IMR-90 (cell line): Measurements from ENCODE around the gene EFHD1. TPM values are rescaled to one million over a fixed set of nuclear protein-coding genes. Genes with fewer than 3 reads are reported as not detected.

ENCODE experiments used
- ATAC-seq: fragments of 200-7000 bp; cut with Tn5 transposase; 2 replicates; pipeline ENCODE4 v1.9.1; 2020; ENCODE audit warnings: low read depth, mild to moderate bottlenecking, moderate library complexity
- BruUV-seq: library from RNA; stranded (reverse); fragments of 400-500 nt; replicated peaks from 2 replicates; lab custom pipeline; 2021; lab: Mats Ljungman, UMichigan
- CTCF ChIA-PET: fragments of 300-600 bp; formaldehyde crosslinking; extraction: SDS; loops from one replicate; lab custom pipeline; 2021; ENCODE audit warnings: antibody characterized with exemption; lab: Yijun Ruan, JAX
- POLR2A ChIA-PET: fragments of 300-600 bp; sonication (Branson Sonifier 250); formaldehyde crosslinking; loops from one replicate; lab custom pipeline; 2022; ENCODE audit warnings: antibody characterized with exemption; ENCODE audit not compliant: unreplicated experiment; lab: Charles Lee
- DNase-seq: peaks from one replicate; pipeline ENCODE4 v3.0.0; 2013
- H2AFZ ChIP-seq: replicated peaks from 2 replicates; pipeline ENCODE3; 2013; ENCODE audit warnings: low read length, mild to moderate bottlenecking; ENCODE audit not compliant: poor library complexity
- H2AK5ac ChIP-seq: 2 replicates; pipeline ENCODE4 v1.6.1; 2013; ENCODE audit warnings: low read depth, low read length, inconsistent platforms
- H2AK9ac ChIP-seq: replicated peaks from 2 replicates; pipeline ENCODE3; 2013; ENCODE audit warnings: mild to moderate bottlenecking, low read depth, low read length, moderate library complexity; ENCODE audit not compliant: poor library complexity
- H2BK120ac ChIP-seq: 2 replicates; pipeline ENCODE4 v1.6.1; 2013; ENCODE audit warnings: low read depth, low read length, inconsistent platforms
- H2BK15ac ChIP-seq: 3 replicates; pipeline ENCODE4 v1.6.1; 2013; ENCODE audit warnings: low read depth, low read length, inconsistent platforms
- H2BK20ac ChIP-seq: 2 replicates; pipeline ENCODE4 v1.6.1; 2013; ENCODE audit warnings: low read depth, mild to moderate bottlenecking, inconsistent platforms, low read length, moderate library complexity
- H2BK5ac ChIP-seq: 2 replicates; pipeline ENCODE4 v1.6.1; 2013; ENCODE audit warnings: mild to moderate bottlenecking, low read depth, low read length, inconsistent platforms; ENCODE audit not compliant: poor library complexity, severe bottlenecking
- H3K14ac ChIP-seq: replicated peaks from 2 replicates; pipeline ENCODE4 v1.6.1; 2013; ENCODE audit warnings: low read depth, low read length, inconsistent platforms
- H3K18ac ChIP-seq: 2 replicates; pipeline ENCODE4 v1.6.1; 2013; ENCODE audit warnings: low read depth, low read length, control low read depth
- H3K23ac ChIP-seq: 2 replicates; pipeline ENCODE4 v1.6.1; 2013; ENCODE audit warnings: low read depth, low read length, inconsistent platforms
- H3K27ac ChIP-seq: 2 replicates; pipeline ENCODE4 v1.5.1; 2013; ENCODE audit warnings: mild to moderate bottlenecking, control low read depth, low read length; ENCODE audit not compliant: insufficient read depth
- H3K27me3 ChIP-seq: 2 replicates; pipeline ENCODE4 v1.6.1; 2013; ENCODE audit warnings: low read length; ENCODE audit not compliant: control insufficient read depth, insufficient read depth
- H3K36me3 ChIP-seq: 2 replicates; pipeline ENCODE4 v1.6.1; 2013; ENCODE audit warnings: low read length, mixed read lengths; ENCODE audit not compliant: control insufficient read depth, insufficient read depth
- H3K4ac ChIP-seq: 2 replicates; pipeline ENCODE4 v1.6.1; 2013; ENCODE audit warnings: low read depth, low read length, inconsistent platforms
- H3K4me1 ChIP-seq: 2 replicates; pipeline ENCODE4 v1.6.1; 2013; ENCODE audit warnings: low read length, mixed read lengths; ENCODE audit not compliant: control insufficient read depth, insufficient read depth
- H3K4me2 ChIP-seq: 2 replicates; pipeline ENCODE4 v1.6.1; 2013; ENCODE audit warnings: low read depth, mild to moderate bottlenecking, control low read depth, low read length, moderate library complexity
- H3K4me3 ChIP-seq: 2 replicates; pipeline ENCODE4 v1.5.1; 2013; ENCODE audit warnings: low read depth, mild to moderate bottlenecking, control low read depth, low read length, moderate library complexity; ENCODE audit not compliant: insufficient read depth
- H3K56ac ChIP-seq: 2 replicates; pipeline ENCODE4 v1.6.1; 2013; ENCODE audit warnings: low read length, inconsistent platforms; ENCODE audit not compliant: insufficient read depth; ENCODE audit errors: extremely low read depth
- H3K79me1 ChIP-seq, 2 experiments: 2 replicates each; pipeline ENCODE4 v1.6.1; 2013; ENCODE audit warnings: low read length in 2 of 2, inconsistent platforms in 1 of 2, low read depth in 1 of 2
- H3K9ac ChIP-seq: 2 replicates; pipeline ENCODE4 v1.6.1; 2013; ENCODE audit warnings: low read depth, low read length, control low read depth
- H3K9me1 ChIP-seq: 2 replicates; pipeline ENCODE4 v1.6.1; 2013; ENCODE audit warnings: low read length, inconsistent platforms; ENCODE audit not compliant: insufficient read depth
- H3K9me3 ChIP-seq: 2 replicates; pipeline ENCODE4 v1.6.1; 2013; ENCODE audit warnings: low read length; ENCODE audit not compliant: control insufficient read depth, insufficient read depth
- H4K20me1 ChIP-seq: 2 replicates; pipeline ENCODE4 v1.6.1; 2013; ENCODE audit warnings: low read length, inconsistent platforms; ENCODE audit not compliant: insufficient read depth
- H4K5ac ChIP-seq: 2 replicates; pipeline ENCODE4 v1.6.1; 2013; ENCODE audit warnings: mild to moderate bottlenecking, low read depth, low read length, control low read depth
- H4K8ac ChIP-seq, 2 experiments: 2 replicates each; pipeline ENCODE4 v1.6.1; 2013; ENCODE audit warnings: low read depth in 2 of 2, low read length in 2 of 2, control low read depth in 1 of 2, inconsistent platforms in 1 of 2
- H4K91ac ChIP-seq: 2 replicates; pipeline ENCODE4 v1.6.1; 2013; ENCODE audit warnings: low read depth, low read length, inconsistent platforms; ENCODE audit not compliant: insufficient read depth
- BHLHE40 ChIP-seq: fragments of 150-350 bp; IDR thresholded peaks from 2 replicates; pipeline ENCODE4 v1.6.1; 2016; ENCODE audit warnings: mild to moderate bottlenecking, low read depth, low read length
- CEBPB ChIP-seq: IDR thresholded peaks from 2 replicates; pipeline ENCODE4 v1.6.1; 2012; ENCODE audit warnings: low read depth, low read length, improper control_type of control experiment
- CHD1 ChIP-seq: IDR thresholded peaks from 2 replicates; pipeline ENCODE4 v1.6.1; 2012; ENCODE audit warnings: low read depth, low read length, improper control_type of control experiment
- FOS ChIP-seq: fragments of 150-350 bp; IDR thresholded peaks from 2 replicates; pipeline ENCODE4 v1.6.1; 2016; ENCODE audit warnings: low read depth, low read length
- MAFK ChIP-seq: IDR thresholded peaks from 2 replicates; pipeline ENCODE4 v1.6.1; 2012; ENCODE audit warnings: low read depth, low read length, improper control_type of control experiment
- MAZ ChIP-seq: IDR thresholded peaks from 2 replicates; pipeline ENCODE4 v1.6.1; 2012; ENCODE audit warnings: low read depth, mild to moderate bottlenecking, low read length, improper control_type of control experiment, moderate library complexity, borderline replicate concordance
- MXI1 ChIP-seq: IDR thresholded peaks from 2 replicates; pipeline ENCODE4 v1.6.1; 2012; ENCODE audit warnings: low read depth, mild to moderate bottlenecking, low read length, moderate library complexity, borderline replicate concordance
- NFE2L2 ChIP-seq: fragments of 150-350 bp; IDR thresholded peaks from 2 replicates; pipeline ENCODE4 v1.6.1; 2016; ENCODE audit warnings: low read depth, mild to moderate bottlenecking, low read length
- POLR2A ChIP-seq: IDR thresholded peaks from 2 replicates; pipeline ENCODE4 v1.6.1; 2012; ENCODE audit warnings: mild to moderate bottlenecking, low read depth, low read length
- RAD21 ChIP-seq: IDR thresholded peaks from 2 replicates; pipeline ENCODE4 v1.6.1; 2012; ENCODE audit warnings: low read length, improper control_type of control experiment
- RCOR1 ChIP-seq: IDR thresholded peaks from 2 replicates; pipeline ENCODE4 v1.6.1; 2012; ENCODE audit warnings: mild to moderate bottlenecking, low read length, improper control_type of control experiment; ENCODE audit not compliant: insufficient replicate concordance
- RFX5 ChIP-seq: IDR thresholded peaks from 2 replicates; pipeline ENCODE4 v1.8.0; 2012; ENCODE audit warnings: low read depth, mild to moderate bottlenecking, low read length, moderate library complexity
- SMC3 ChIP-seq: fragments of 150-350 bp; IDR thresholded peaks from 2 replicates; pipeline ENCODE4 v1.6.1; 2016; ENCODE audit warnings: low read depth, mild to moderate bottlenecking, antibody characterized with exemption, low read length, moderate library complexity
- WGBS, 2 experiments: methylation state at CpG; one replicate each; pipeline versions ENCODE4 v1.1.5 to v1.1.7; 2013; ENCODE audit warnings: missing lambda C conversion rate in 2 of 2; ENCODE audit not compliant: insufficient read length in 1 of 2; ENCODE audit errors: extremely low coverage in 2 of 2; 5-methylcytosine and 5-hydroxymethylcytosine counted together
- dilution Hi-C: fragments of 300-500 bp; cut with HindIII; formaldehyde crosslinking; loops from one replicate; pipeline ENCODE4 v1.14.3; 2018; ENCODE audit warnings: low sequenced_read_pairs; ENCODE audit not compliant: unreplicated experiment
- in situ Hi-C: fragments of 300-500 bp; cut with MboI; formaldehyde crosslinking; loops from 3 replicates; pipeline ENCODE4 v1.14.3; 2019; ENCODE audit warnings: low sequenced_read_pairs, inconsistent platforms, mixed read lengths
- intact Hi-C: fragments of 100-400 bp; cut with micrococcal nuclease; formaldehyde crosslinking; loops from 2 replicates; pipeline ENCODE4 v1.10.0; 2022
- polyA plus RNA-seq, 3 experiments: library from polyadenylated mRNA; depleted of rRNA; stranded (reverse); fragments of >200 nt; gene quantifications; 2 replicates each; pipeline ENCODE4 v1.2.3, GENCODE V29; 2012; ENCODE audit warnings: low replicate concordance in 1 of 3
- total RNA-seq: library from RNA; depleted of rRNA; stranded (reverse); fragments of >200 nt; gene quantifications from 2 replicates; pipeline ENCODE4 v1.2.3, GENCODE V29; 2012
- TF ChIP-seq, protein P1 (sequence below): conservative IDR thresholded peaks from 2 replicates; pipeline ENCODE4 v1.5.1; 2012; ENCODE audit warnings: mild to moderate bottlenecking, low read depth, low read length, improper control_type of control experiment
- TF ChIP-seq, protein P2 (sequence below): fragments of 150-350 bp; IDR thresholded peaks from 2 replicates; pipeline ENCODE4 v1.6.1; 2017; ENCODE audit warnings: mild to moderate bottlenecking, antibody characterized with exemption, low read length, low read depth
- TF ChIP-seq, protein P3 (sequence below): fragments of 150-350 bp; IDR thresholded peaks from 2 replicates; pipeline ENCODE4 v1.6.1; 2016; ENCODE audit warnings: low read depth, mild to moderate bottlenecking, low read length, moderate library complexity, borderline replicate concordance

The EFHD1 gene
- total and polyA plus RNA-seq, 2 of the 4 experiments (the other 2 are of a cell fraction): 0.27 TPM; not detected in 1

DNA sequence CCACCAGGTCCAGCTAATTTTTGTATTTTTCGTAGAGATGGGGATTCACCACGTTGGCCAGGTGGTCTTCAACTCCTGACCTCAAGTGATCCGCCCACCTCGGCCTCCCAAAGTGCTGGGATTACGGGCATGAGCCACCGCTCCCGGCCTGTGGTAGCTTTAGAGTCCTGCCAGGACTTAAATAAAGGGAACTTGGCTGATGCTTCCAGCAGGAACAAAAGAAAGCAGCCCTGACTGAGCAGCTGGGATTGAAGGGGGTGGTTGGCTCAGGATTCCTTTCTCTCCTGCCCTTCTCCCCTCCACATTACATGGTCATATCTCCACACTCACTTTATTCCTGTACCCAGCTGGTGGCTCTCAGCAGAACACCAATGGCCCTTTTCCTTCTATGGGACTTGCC is 20.0 kb downstream of the EFHD1 start:
- no peaks in the 10 kb centered on the region for H3K9me3 ChIP-seq
- no peaks in the 10 kb centered on the region for H4K20me1 ChIP-seq
- H3K23ac ChIP-seq: no peak overlapping the region
- no peak overlapping the region for H2AK9ac ChIP-seq
- no peak overlapping the region for H2AFZ ChIP-seq
- H2BK20ac ChIP-seq: no peak overlapping the region
- no peaks in the 10 kb centered on the region for H3K4me1 ChIP-seq
- H3K4me2 ChIP-seq: no peak overlapping the region
- H3K27me3 ChIP-seq: peaks cover 17% of the 10 kb centered on the region
- H3K9ac ChIP-seq: no peak overlapping the region
- H3K56ac ChIP-seq: no peak overlapping the region
- no CpG with 5 or more reads among the region's 7 CpGs for WGBS, 2 experiments
- no peak overlapping the region for H2AK5ac ChIP-seq
- H2BK120ac ChIP-seq: no peak overlapping the region
- no peak overlapping the region for H4K5ac ChIP-seq
- H4K8ac ChIP-seq: no peak overlapping the region
- ChIA-PET CTCF (interaction anchor here (1.3 kb wide), 1 partner anchor 10 kb away, joined by 3 read pairs; no protein-coding TSS in a partner anchor), POLR2A (no interaction called here)
- ATAC-seq: no peak
- H3K14ac ChIP-seq: no peak overlapping the region
- H3K4ac ChIP-seq: no peak overlapping the region
- TF ChIP-seq RAD21 (no peak), RCOR1 (no peak), MXI1 (no peak), BHLHE40 (no peak), CEBPB (no peak), SMC3 (no peak), POLR2A (no peak), RFX5 (no peak), NFE2L2 (no peak), MAZ (no peak), MAFK (no peak), CHD1 (no peak), FOS (no peak)
- TF ChIP-seq, protein P1, sequence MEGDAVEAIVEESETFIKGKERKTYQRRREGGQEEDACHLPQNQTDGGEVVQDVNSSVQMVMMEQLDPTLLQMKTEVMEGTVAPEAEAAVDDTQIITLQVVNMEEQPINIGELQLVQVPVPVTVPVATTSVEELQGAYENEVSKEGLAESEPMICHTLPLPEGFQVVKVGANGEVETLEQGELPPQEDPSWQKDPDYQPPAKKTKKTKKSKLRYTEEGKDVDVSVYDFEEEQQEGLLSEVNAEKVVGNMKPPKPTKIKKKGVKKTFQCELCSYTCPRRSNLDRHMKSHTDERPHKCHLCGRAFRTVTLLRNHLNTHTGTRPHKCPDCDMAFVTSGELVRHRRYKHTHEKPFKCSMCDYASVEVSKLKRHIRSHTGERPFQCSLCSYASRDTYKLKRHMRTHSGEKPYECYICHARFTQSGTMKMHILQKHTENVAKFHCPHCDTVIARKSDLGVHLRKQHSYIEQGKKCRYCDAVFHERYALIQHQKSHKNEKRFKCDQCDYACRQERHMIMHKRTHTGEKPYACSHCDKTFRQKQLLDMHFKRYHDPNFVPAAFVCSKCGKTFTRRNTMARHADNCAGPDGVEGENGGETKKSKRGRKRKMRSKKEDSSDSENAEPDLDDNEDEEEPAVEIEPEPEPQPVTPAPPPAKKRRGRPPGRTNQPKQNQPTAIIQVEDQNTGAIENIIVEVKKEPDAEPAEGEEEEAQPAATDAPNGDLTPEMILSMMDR: no peak
- TF ChIP-seq, protein P2, sequence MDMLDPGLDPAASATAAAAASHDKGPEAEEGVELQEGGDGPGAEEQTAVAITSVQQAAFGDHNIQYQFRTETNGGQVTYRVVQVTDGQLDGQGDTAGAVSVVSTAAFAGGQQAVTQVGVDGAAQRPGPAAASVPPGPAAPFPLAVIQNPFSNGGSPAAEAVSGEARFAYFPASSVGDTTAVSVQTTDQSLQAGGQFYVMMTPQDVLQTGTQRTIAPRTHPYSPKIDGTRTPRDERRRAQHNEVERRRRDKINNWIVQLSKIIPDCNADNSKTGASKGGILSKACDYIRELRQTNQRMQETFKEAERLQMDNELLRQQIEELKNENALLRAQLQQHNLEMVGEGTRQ: no peak
- TF ChIP-seq, protein P3, sequence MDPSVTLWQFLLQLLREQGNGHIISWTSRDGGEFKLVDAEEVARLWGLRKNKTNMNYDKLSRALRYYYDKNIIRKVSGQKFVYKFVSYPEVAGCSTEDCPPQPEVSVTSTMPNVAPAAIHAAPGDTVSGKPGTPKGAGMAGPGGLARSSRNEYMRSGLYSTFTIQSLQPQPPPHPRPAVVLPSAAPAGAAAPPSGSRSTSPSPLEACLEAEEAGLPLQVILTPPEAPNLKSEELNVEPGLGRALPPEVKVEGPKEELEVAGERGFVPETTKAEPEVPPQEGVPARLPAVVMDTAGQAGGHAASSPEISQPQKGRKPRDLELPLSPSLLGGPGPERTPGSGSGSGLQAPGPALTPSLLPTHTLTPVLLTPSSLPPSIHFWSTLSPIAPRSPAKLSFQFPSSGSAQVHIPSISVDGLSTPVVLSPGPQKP: no peak
- BruUV-seq: no TSS peak
- dilution Hi-C loops (no loop called here), in situ Hi-C loops (no loop called here), intact Hi-C loops (no loop called here)
- no peak overlapping the region for H3K27ac ChIP-seq
- no peak overlapping the region for H2BK5ac ChIP-seq
- no peaks in the 10 kb centered on the region for H3K9me1 ChIP-seq
- no peaks in the 10 kb centered on the region for H3K36me3 ChIP-seq
- no peak overlapping the region for H4K91ac ChIP-seq
- no peak for DNase-seq
- H3K4me3 ChIP-seq: no peak overlapping the region
- no peaks in the 10 kb centered on the region for H3K79me1 ChIP-seq
- H2BK15ac ChIP-seq: no peak overlapping the region
- no peak overlapping the region for H3K18ac ChIP-seq
